ENCODE measurements around the gene CDC73. TPM values are rescaled to one million over a fixed set of nuclear protein-coding genes. Genes with fewer than 3 reads are reported as not detected.

CDC73 gene
- 40.9 TPM for polyA plus RNA-seq (2013, experiment 1 of 2; ENCODE audit: insufficient read length)
- polyA plus RNA-seq (2013, experiment 2 of 2; ENCODE audit: insufficient read length): 37.2 TPM

DNA sequence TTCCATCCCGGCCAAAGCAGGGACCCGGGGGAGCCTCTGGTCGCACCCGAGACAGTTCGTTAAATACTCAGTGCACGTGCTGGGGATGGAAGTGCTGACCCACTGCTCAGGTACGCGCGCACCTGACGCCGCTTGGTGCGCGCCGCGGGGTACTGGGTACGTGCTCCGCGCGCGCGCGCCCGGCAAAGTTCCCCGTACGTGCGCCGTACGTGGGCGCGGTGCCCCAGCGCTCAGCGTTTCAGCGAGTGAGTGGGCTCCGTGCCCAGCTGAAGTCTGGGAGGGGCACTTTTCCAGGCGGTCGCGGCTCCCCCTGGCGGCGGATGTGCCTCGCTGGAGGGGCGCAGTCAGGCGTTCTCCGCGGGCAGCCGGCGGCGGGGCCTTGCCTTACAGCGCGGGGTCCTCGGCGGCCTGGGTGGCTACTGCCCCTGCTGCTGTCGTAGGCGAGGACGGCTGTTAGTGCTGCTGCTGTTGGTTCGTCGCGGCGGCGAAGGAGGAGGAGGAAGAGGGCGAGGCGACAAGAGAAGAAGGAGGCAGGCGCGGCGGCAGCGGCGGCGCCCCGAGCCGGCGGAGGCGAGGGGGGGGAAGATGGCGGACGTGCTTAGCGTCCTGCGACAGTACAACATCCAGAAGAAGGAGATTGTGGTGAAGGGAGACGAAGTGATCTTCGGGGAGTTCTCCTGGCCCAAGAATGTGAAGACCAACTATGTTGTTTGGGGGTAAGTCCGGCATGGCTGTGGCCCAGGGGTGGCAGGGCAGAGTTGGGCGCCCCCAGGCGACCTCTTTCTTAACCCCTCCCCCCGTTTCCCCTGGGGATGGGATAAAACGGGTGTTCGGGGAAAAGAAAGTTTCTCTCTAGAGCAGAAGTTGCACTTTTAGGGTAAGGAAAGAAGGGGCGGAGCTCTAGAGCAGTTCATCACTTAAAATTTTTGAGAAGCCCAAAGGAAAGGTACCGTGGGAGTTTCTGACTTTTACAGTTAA is at the start of gene CDC73:
TSS of gene CDC73 (plus strand) at position 416 of the 978 bp plus-strand sequence. CDS start at position 586, 170 bp downstream.
- peak; percentile 97 for DNase-seq

DNA sequence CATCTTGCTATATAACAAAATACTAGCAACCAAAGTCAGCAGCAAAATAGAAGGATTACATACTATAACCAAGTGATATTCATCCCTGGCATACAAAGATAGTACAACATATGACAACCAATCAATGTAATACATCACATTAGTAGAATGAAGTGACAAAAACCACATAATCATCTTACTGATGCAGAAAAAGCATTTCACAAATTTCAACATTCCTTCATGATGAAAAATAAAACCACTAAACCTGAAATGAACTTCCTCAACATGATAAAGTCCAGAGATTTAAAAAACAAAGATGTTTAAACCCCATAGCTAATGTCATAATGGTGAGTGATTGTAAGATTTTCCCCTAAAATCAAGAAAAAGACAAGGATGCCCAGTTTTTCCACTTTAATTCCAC is 43.8 kb upstream of the CDC73 start:
- DNase-seq: peak; percentile 49

DNA sequence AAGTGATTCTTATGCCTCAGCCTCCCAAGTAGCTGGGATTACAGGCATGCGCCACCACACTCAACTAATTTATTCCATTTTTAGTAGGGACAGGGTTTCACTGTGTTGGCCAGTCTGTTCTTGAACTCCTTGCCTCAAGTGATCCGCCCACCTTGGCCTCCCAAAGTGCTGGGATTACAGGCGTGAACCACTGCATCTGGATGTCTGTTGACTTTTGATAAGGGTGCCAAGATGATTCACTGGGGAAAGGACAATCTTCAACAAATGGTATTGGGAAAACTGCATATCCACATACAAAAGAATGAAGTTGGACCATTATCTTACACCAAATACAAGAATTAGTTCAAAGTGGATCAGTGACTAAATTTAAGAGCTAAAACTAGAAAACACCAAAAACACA is 42.6 kb upstream of the CDC73 start:
- DNase-seq: no peak

DNA sequence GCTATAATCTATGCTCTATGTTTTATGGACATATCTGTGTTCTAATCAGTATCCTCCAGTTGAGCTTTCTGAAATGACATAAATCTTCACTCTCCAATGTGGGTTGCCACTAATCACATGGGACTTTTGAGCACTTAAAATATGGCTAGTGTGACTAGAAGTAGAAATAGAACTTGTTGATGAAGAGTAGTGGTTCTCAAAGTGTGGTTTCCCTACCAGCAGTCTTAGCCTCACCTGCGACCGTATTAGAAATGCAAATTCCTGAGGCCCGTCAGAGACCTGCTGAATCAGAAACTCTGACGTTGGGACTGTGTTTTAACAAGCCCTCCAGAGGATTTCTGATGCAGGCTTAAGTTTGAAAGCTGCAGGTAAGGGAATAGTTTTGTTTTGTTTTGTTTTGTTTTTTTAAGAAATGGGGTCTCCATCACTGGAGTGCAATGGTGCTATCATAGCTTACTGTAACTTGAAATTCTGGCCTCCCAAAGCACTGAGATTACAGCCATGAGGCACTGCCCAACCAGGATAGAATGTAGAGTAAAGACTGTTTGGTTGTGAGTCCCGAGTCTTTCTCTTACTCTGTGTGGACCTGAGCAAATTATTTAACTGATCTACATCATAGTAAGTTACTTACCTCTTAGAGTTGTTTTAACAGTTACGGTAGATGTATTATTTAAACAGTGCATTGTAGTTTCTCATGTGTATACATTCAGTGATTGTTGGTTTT is 38.3 kb upstream of the CDC73 start:
- DNase-seq: no peak

DNA sequence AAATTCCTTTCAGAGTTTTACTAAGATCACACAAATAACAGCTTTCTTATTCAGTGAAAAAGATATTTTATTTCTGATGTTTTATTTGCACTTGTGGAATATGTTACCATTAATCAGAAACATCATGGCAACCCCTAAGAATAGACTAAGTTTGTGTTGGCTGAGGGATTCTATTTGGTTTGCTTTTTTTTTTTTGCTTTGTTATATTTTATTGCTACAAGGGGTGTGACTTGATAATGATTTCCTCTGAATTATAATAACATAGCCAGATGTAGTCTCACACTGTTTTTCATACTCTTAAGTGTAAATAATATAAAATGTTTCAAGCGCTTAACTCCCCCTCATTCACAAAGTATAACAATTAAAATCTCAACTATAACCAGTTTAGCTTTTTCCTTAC is 36.6 kb upstream of the CDC73 start:
- no peak for DNase-seq

DNA sequence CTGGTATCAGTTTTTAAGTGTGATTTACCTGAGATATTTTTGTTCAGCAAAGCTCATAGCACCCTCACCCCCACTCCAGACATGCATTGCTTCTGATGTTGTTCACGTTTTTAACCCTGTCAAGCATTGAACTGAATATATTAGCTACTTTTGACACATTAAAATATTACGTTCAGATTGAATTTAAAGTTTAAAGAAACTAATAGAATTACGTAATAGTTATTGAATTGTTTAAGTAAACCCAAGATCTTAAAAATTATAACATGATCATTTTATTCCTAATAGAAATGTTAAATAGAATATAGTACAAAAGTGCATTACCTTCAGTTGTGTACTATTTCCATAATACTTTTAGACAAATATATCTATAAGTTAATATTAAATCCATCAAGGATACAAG is 35.5 kb upstream of the CDC73 start:
- DNase-seq: no peak

DNA sequence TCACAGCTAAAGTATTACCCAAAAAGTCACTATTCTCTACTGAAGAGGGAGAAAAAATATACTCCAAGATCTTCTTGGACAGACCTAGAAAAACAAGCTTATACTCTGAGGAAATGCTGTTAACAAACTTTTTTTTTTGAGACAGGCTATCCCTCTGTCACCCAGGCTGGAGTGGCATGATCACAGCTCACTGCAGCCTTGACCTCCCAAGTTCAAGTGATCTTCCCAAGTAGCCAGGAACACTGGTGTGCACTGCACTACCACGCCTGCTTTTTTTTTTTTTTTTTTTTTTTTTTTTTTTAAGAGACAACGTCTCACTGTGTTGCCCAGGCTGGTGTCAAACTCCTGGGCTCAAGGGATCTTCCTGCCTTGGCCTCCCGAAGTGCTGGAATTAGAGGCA is 33.9 kb upstream of the CDC73 start:
- no peak for DNase-seq

DNA sequence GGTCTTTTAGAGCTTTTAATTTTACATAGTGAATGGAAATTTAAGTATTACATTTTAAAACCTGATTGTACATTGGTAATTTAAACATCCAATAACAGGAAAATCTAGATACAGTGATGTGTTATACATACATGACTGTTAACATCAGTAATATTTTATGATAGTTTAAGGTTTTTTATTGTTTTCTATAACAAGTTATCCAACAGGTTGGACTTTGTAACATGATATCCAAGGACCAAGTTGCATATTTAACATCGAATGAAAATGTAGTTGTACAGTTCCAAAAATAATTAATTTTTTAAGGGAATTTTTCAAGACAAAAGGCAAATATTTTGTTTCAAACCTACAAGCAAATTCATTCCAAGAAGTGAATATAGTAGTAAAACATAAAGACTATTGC is 31.0 kb upstream of the CDC73 start:
- no peak for DNase-seq

DNA sequence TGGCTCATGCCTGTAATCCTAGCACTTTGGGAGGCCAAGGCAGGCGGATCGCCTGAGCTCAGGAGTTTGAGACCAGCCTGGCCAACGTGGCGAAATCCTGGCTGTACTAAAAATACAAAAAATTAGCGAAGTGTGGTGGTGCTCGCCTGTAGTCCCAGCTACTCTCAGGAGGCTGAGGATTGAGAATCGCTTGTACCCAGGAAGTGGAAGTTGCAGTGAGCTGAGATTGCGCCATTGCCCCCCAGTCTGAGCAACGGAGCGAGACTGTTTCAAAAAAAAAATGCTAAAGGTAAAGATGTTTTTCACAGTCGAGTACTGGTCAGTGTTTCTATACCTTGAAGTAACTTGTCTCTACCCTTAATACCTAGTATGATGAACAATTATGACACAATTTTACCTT is 27.7 kb upstream of the CDC73 start:
- no peak for DNase-seq

DNA sequence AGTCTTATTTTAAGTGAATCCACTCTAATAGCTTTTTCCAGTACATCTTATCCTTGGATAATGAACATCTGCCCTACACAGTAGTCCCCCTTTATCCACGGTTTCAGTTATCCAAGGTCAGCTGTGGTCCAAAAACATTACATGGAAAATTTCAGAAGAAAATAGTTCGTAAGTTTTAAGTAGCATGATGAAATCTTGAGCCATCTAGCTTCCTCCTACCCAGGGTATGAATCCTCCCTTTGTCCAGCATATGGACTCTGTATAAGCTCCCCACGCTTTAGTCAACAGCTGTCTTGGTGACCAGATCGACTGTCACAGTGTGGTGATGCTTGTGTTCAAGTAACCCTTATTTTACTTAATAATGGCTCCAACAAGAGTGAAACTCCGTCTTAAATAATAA is 19.2 kb upstream of the CDC73 start:
- DNase-seq: no peak

DNA sequence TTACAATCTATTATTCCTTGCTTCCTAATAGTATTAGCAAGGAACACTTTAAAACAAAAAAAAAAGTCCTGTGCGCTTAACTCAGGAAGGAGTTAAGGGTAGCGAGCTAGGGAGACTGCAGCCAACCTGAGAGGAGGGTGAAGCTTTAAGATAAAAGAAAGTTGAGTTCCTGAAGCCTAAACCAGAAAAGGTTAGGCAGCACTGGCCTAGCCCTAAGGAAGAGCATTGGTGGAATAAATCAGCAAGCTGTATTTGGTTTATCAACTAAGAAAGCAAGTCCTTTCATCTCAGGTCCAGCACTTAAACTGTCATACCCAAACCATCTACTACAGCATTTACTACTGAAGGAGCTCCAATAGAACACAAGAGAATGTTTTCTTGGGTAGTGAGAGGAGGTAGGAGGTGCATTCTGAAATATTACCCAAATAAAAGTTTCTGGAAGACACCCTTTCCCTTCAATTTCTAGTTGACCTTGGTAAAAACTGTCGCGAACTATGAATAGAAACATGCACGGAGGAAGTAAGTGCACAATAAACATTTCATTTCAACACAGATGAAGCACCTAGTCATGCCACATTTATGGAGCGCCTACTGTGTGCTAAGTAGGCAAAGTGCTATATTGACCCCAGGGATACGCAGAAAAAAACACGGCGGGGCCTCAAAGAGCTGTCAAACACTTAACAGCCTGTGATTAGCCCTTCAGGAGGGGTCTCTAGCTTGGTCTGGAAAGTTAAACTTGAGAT is 17.9 kb upstream of the CDC73 start:
- DNase-seq: no peak

DNA sequence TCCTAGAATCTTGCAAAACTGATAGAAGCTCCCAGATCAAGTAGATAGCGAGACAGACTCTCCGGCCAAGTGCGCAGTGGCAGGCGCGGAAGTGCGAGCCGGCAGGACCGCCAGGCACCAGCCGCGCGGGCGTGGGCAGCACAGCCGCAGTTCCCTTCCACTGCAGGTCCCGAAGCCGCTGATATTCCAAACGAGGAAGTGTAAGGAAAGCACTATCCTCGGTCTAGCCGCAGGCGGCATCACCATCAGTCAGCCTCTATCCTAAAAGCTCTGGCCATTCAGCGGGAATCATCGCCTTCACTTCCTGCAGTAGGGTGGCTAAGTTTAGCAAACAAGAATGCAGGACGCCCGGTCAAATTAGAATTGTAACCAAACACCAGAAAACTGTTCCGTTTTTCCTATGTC is 17.3 kb upstream of the CDC73 start:
- peak; percentile 51 for DNase-seq

DNA sequence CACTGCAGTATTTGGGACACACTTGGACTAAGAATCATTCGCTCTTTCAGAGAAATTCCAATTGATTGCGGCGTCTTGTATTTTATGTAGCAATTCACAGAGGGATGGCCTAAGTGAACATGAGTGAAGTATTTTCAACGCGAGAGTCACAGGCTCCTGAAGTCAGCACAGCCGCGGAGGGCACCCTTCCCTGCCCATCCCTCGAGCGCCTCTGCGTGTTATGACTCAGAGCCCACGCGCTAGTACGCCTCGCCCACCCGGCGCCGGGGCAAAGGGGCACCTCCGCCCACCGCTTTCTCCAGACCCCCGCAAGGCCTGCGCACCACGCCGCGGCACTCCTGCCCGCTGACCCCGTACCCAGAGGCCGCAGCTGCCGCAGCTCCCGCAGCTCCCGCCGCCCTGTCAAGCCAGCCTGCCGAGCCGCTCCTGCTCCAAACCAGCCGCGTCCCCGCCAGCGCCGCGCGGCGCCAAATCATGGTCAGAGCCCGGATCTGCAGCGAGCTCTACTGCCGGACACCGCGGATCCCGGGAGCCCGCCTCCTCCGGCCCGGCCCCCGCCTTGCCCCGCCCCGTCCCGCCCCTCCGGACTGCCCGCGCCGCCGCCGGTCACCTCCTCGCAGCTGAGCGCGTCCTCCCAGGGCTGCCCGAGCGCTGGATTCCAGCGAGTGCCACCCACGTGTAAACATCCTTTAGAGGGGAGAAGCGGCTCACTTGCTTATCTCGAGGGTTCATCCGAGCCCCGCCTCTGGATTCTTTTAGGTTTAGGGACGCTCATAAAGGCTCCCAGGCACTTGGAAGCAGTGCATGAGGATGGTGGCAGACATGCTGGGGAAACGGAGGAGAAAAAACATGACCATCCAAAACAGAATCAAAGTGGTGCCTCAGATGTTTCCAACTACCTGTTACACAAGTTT is 16.7 kb upstream of the CDC73 start, which contains the start of gene GLRX2:
TSS of gene GLRX2 (minus strand) at position 508 of the 914 bp plus-strand sequence. CDS start at position 476, 32 bp downstream.
- peak; percentile 86 for DNase-seq

DNA sequence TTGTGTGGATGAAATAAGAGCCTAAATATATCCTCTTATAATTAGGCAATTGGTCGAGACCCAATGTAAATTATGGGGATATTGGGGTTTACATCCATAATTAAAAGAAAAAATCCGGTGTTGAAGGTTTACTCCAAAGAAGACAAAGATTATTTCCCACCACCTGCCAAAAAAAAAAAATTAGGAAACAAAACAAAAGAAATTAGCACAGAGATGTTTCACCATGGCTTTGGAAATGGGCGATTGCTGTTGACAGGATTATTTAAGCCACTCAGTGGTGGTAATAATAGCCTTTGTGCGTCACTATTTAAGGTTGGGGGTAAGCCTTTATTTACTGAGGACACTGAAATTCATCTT is 16.0 kb upstream of the CDC73 start:
- DNase-seq: no peak

DNA sequence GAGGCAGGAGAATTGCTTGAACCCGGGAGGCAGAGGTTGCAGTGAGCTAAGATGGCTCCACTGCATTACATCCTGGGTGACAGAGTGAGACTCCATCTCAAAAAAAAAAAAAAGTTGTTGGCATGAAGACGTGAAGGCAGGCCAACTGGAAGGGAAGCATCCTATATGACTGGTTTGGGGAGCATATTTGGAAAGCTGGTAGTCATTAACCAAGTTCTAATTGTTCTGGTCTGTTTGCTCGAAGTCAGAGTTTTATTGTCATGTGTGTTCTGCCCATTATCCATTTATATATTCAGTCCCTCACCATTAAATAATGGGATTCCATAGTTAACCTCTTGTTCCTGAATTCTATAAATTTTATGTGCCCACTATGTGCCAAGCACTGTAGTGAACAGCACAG is 13.4 kb upstream of the CDC73 start:
- DNase-seq: no peak

DNA sequence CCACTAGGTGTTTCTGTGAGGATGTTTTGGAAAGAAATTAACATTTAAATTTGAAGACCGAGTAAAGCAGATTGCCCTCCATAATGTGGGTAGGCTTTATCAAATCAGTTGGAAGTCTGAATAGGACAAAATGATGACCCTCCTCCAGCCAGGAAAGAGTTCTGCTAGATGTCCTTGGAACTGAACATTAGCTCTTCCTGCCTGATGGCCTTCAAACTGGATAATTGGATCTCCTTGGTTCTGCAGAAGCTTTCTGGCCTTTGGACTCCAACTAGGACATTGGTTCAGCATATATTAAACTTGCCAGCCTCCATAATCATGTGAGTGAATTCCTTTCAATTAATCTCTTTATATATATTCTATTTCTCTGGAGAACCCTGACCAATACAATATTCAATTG is 12.2 kb upstream of the CDC73 start:
- no peak for DNase-seq

DNA sequence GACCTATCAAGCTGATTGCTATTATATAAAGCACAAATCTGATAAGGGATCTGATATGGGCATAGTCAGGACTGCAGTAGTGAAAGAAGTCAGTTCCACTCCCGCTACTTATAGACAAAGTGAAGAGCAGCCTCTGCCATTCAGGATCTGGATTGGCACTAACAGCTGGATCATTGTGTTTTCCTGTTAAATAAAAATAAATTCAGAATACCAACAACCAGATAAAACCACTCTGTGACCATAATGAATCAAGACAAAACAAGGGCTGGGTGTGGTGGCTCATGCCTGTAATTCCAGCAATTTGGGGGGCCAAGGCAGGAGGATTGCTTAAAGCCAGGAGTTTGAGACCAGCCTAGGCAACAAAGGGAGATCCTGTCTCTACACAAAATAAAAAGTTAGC is 11.6 kb upstream of the CDC73 start:
- no peak for DNase-seq

DNA sequence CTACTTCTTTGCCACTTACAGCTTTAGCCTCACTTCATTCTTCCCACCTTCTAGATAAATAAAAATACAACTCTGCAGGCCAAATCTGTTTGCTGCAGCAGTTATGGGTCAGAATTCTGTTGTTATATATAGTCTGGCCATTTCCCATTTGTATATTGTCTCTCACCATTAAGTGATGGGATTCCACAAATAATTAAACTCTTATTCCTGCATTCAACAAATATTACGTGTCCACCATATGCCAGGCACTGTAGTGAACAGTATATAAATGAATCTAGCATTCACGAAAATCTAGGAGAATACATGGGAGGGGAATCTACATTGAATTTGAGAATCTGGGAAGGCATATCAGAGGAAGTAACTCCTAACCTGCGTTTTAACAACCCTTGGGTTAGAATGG is 11.0 kb upstream of the CDC73 start:
- no peak for DNase-seq

DNA sequence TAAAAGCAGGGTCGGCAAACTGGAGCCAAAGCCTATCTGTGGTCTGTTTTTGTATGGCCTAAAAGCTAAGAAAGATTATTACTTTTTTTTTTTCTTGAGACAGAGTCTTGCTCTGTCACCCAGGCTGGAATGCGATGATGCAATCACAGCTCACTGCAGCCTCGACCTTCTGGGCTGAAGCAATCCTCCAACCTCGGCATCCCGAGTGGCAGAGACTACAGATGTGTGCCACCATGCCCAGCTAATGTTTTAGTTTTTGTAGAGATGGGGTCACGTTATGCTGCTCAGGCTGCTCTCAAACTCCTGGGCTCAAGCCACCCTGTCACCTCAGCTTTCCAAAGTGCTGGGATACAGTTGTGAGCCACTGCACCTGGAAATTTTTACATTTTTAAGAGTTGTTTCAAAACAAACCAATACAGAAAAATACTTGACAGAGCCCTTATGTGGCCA is 10.2 kb upstream of the CDC73 start:
- peak; percentile 91 for DNase-seq

DNA sequence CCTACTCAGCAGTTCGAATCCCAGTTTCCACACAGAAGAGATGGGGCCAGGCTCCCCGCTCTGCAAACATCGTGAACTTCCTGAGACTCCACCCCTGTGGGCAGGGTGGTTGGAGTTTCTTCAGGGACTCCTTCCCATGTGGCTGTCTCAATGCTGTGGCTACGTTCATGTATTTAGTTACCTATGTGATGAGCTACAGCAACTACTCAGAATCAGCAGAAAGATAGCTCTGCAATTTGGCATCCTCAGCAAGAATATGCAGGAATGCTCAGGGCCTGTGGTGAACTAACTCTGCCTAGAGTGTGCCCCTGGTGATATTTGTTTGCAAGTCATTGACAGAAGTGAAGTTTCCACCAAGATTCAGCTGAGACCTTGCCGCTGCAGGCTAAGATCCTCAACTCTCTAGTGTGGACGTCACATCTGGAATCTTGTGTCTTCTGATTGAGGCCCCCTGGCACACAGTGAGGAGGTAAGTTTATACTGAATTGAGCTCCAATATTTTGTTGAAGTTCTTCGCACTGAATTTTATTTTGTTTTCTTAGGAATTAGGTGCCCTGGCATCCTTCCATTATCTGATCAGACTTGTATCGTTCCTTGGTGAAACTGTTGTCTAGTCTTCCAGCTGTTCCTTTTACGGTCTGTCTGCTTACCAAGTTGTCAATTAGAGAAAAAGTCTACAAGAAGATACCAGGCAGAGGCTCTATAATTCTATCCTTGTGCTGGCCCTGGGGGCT is 8.4 kb upstream of the CDC73 start:
- DNase-seq: no peak

DNA sequence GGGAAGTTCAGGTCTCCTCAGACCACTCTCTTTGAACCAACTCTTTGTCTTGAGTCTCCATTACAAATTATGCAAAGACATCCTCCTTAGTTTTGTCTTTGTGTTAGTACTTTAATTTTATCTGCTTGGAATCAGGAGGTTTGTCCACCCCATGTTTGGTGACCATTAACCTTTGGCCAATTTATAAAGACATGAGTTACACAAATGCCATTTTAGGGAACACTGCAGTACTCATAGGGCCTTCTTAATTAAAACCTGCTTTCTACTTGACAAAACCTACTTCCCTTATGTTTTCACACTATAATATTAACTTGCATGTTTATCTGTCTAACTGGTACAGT is 7.9 kb upstream of the CDC73 start:
- no peak for DNase-seq

Data from fibroblast of skin of abdomen (primary cell).